HG02623 (cell line): ENCODE results near the gene MSANTD1.

ENCODE experiments used
- ATAC-seq: cut with Tn5 transposase; IDR thresholded peaks from one replicate; pipeline ENCODE4 v1.9.1; 2021; ENCODE audit warnings: moderate library complexity; ENCODE audit not compliant: unreplicated experiment

The MSANTD1 gene

DNA sequence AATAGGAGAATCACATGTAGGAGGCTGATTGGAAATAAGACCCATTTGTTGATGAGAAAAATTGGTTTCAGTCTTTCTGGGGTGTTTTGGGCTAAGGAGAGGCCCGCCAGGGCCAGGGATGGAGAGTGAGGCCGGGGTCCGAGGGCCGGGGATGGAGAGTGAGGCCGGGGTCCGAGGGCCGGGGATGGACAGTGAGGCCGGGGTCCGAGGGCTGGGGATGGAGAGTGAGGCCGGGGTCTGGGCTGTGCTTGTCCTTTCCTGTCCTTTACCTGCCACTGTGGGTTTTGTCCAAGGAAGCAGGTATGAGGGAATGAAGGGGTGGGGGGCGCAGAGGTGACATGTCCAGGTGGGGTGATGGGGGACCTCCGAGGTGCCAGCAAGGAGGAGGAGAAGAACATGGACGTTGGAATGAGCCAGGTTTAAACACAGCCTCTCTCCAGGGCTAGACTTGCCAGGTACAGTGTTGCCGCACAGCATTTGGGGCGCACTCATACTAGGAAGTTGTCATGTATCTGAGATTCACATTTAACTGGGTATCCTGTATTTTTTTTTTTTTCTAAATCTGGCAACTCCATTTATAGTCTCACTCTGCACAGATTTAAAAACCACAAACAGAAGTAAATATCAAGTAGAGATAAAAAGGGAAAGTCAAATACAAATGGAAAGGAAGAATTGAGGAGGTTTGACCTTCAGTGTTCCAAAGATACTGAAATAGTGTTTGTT, 52.7 kb downstream of the MSANTD1 start:
- ATAC-seq: no peak

DNA sequence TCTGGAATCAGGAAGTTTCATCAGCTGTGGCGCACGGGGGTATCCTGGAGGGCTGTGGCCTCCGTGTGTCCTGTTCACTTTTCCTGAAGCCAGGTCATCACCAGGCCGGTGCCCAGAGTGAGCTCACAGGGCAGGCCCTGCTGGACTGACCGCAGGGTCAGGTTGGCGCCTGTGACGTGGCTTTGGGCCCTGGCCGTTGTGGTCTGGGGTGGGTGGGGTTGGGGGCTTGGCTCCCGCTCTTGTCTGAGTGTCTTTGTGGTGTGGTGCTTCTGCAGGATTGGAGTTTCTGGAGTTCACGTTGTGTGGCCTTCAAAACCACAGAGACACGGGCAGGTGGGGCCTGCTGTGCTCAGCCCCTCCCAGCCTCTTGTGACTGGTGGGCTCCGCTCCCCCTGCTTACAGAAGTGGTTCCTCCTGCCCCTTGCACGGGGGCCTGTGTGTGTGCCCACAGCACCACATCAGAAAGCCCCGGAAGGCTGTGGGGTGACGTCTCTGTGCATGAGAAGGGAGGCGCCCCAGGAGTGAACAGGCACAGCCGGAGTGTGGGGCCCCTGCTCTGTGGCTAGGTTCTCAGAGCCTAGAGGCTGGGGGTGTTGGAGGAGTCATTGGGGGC, 53.3 kb downstream of the MSANTD1 start:
- no peak for ATAC-seq

DNA sequence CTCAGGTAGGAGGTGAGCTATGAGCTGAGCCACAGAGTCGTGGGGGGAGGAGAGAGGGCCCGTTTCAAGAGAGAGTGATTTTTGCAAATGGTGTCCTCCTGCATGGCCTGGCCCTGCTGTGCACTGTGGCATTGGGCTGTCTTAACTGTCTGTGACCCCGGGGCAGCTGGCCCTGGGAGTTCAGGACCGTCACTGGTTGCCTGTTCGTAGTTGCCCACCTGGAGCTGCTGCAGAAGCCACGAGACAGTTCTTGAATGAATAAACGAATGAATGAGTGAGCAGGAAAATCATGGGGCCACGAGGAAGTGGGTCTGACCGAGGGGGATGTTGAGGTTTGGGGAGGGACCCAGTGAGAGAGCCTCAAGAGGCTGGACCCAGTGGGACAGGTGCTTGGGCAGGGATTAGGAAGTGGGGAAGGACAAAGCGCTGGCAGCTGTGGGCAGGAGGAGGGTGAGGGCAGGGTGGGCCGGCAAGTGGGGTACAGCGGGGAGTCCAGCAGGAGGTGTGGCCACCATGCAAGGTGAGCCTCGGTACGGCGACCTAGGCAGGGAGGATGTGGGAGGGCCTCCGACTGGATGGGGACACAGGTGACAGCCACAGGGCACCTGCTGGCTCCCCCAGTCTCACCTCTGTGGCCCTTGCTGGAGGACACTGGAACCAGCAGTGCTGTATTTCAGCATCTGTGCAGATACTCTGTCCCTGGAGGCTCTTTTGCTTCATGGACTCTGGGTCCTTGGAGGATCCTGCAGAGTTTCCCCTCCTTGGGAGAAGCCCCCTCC, 54.0 kb downstream of the MSANTD1 start:
- no peak for ATAC-seq

DNA sequence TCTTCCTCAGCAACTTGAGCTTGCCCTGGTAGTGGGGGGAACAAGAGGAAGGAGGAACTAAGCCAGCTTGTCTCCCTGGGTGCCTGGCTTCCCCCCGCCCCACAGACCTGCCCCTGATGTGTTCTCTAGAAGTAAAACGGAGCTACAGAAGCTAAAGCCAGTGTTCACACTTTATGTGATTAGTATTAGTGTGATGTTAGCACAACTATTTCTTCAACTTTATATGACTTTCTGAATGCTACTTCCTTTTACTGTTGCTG, 54.5 kb downstream of the MSANTD1 start:
- ATAC-seq: no peak

DNA sequence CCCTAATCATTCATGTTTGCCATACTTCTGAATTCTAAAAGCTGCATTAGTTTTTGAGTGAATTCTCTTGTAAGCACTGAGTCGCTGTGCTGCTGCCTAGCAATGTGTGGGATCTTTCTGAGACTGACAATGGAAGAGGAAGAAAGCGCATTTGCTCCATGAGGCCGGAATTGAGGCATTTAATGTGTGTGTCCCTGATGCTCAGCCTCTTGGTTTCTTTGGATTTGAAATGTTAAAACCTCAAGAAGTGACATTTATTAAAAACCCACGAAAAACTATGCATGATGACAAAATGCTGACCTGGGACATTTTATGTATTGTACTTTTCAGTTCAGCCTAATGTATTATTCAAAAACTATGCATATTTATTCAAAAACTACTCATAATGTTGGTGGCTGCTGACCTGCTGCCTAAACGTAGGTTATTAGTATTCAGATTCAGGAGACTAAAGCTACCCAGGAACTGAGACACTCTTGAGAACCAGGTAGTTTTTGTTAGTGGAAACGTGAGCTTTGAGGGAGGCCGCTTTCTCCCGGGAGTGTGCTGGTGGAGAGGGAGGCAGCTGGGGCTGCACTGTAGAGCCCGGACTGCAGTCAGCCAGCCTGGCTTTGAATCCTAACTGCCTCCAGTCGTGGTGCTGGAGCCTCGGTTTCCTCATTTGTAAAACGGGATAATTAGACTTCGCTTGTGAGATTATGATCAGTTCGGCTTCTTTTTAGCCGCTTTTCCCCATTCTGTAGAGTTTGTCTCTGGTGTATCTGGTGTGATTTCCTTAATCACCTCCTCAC, 55.2 kb downstream of the MSANTD1 start:
- no peak for ATAC-seq

DNA sequence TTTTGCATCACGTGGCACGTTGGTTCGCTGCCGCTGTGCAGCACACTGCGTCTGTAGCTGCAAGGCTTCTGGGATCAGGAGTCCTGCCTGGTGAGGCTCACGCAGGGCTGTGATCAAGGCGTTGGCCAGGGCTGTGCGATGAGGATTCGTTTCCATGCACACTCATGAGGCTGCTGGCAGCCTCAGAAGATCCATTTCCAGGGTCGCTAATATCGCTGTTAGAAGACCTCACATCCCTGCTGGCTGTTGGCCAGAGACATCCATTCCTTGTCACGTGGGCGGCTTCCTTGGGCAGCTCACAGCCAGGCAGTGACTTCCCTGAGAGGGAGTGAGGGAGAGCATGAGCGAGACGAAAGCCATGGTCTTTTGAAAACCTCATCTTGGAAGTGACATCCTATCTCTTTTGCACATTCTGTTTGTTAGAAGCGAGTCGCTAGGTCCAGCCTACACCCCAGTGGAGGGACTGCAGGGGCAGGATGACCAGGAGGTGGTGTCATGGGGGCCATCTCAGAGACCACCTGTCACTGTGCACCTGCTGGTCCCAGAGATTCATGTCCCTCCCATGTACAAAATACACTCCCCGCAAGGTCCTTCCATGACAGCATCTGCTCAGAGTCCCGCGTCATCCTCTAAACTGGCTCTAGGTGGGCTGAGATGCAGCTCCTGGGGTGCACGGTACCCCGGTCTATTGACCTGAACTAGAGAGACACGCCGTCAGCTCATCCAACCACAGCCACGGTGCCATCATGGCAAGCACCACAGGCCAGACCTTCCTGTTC, 56.1 kb downstream of the MSANTD1 start:
- no peak for ATAC-seq

DNA sequence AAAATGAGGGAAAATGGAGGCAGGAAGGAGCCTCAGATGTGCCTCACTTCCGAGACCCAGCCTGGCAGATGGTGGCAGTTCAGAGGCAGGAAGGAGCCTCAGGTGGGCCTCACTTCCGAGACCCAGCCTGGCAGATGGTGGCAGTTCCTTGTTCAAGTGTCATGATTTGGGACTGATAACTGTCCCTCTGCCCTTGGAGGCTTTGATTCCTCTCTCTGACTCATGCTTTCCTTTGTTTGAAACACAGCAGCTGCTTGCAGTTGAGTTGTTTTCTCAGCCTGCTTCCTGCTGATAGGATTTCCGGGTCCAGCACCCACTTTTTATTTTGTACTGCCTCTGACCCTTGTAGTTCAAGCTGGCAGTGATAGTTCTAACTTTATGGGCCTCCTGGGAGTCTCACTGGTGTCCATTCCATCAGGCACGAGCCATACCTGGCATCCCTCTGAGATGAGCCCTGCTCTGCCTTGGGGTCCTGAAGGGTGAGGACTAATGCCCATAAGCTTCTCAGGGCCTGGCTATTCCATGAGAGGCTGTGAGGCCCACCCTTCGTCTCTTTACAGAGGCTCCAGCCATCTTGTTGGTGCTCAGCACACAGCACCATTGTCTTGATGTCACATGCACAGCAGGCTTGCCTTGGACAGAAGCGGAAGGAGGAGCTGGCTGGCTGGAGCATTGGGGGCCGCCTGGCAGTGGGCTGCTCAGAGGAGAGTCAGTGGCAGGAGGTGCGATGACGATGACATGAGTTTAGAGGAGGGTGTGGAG, 56.8 kb downstream of the MSANTD1 start:
- ATAC-seq: no peak
